Measurements from ENCODE around the gene SIK3. TPM values are rescaled to one million over a fixed set of nuclear protein-coding genes. Genes with fewer than 3 reads are reported as not detected.

The SIK3 gene
- total RNA-seq, 1 experiment from 2014 or later = 31.4 TPM

DNA sequence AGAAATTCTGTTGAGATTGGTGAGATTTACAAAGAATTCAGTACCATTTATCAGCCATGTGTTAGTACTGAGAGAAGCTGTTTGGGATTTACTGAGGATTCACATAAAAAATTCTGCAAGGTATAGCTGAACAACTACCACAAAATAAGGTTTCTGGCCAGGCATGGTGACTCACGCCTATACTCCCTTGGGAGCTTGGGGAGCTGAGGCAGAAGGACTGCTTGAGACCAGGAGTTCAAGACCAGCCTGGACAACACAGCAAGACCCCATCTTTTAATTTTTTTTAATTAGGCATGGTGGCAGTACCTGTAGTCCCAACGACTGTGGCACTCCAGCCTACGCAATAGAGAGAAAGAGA, 86.7 kb downstream of the SIK3 start:
- H3K9ac ChIP-seq (ENCODE audit: extremely low read depth, insufficient read length, low read length) = no peak overlapping the region
- no peak overlapping the region for H2BK20ac ChIP-seq (ENCODE audit: low read depth, low read length, poor library complexity, severe bottlenecking)
- H3K23me2 ChIP-seq (ENCODE audit: insufficient read length, low read depth, low read length, poor library complexity, severe bottlenecking) = no peaks in the 10 kb centered on the region
- TF ChIP-seq, protein P1, sequence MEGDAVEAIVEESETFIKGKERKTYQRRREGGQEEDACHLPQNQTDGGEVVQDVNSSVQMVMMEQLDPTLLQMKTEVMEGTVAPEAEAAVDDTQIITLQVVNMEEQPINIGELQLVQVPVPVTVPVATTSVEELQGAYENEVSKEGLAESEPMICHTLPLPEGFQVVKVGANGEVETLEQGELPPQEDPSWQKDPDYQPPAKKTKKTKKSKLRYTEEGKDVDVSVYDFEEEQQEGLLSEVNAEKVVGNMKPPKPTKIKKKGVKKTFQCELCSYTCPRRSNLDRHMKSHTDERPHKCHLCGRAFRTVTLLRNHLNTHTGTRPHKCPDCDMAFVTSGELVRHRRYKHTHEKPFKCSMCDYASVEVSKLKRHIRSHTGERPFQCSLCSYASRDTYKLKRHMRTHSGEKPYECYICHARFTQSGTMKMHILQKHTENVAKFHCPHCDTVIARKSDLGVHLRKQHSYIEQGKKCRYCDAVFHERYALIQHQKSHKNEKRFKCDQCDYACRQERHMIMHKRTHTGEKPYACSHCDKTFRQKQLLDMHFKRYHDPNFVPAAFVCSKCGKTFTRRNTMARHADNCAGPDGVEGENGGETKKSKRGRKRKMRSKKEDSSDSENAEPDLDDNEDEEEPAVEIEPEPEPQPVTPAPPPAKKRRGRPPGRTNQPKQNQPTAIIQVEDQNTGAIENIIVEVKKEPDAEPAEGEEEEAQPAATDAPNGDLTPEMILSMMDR (conservative IDR thresholded peaks at IDR 0.05) = no peak
- H3K4me3 Mint-ChIP-seq = no peak overlapping the region
- H2BK120ac ChIP-seq (ENCODE audit: low read depth, low read length, poor library complexity, severe bottlenecking) = no peak overlapping the region
- no peak overlapping the region for H3T11ph ChIP-seq (ENCODE audit: low read length)
- H3K79me2 ChIP-seq (ENCODE audit: insufficient read depth, low read length) = 0 out of 2 replicates have a peak, but pooled peaks cover 2% of the 10 kb centered on the region
- no peak overlapping the region for H2BK12ac ChIP-seq (ENCODE audit: insufficient read length, low read depth, low read length)
- no peak overlapping the region for H3K56ac ChIP-seq (ENCODE audit: insufficient read length, low read depth, low read length)
- H4K8ac ChIP-seq (replicated peaks; ENCODE audit: insufficient read length, low read depth, low read length) = no peak overlapping the region
- H3K9me3 ChIP-seq (ENCODE audit: control insufficient read depth, low read depth, low read length) = no peaks in the 10 kb centered on the region
- no peak overlapping the region for H3K27ac ChIP-seq (ENCODE audit: insufficient read length, low read depth, low read length)
- no peak overlapping the region for H3K14ac ChIP-seq (ENCODE audit: insufficient read depth, low read length)
- H3K79me1 ChIP-seq (ENCODE audit: insufficient read depth, low read depth, low read length, poor library complexity, severe bottlenecking) = no peaks in the 10 kb centered on the region
- no peak overlapping the region for H4K91ac ChIP-seq (ENCODE audit: insufficient read length, low read depth, low read length)
- no peak overlapping the region for H4K5ac ChIP-seq (ENCODE audit: insufficient read length, low read depth, low read length)
- H3K18ac ChIP-seq (ENCODE audit: insufficient read length, low read depth, low read length) = no peak overlapping the region
- no peaks in the 10 kb centered on the region for H3K27me3 Mint-ChIP-seq (ENCODE audit: low read depth)
- H3K9me3 Mint-ChIP-seq = no peaks in the 10 kb centered on the region
- H3K36me3 Mint-ChIP-seq (ENCODE audit: insufficient read depth in 1 of 3, low read depth in 3 of 3) = no peaks in the 10 kb centered on the region
- H3K23ac ChIP-seq (ENCODE audit: insufficient read length, low read depth, low read length) = no peak overlapping the region
- no CpG with 5 or more reads among the region's 3 CpGs for WGBS (ENCODE audit: extremely low coverage, insufficient read length, low lambda C conversion rate)
- H4K20me1 ChIP-seq (ENCODE audit: control insufficient read depth, insufficient read depth, insufficient read length) = no peaks in the 10 kb centered on the region
- H3K27me3 ChIP-seq (ENCODE audit: insufficient read depth, low read length) = no peaks in the 10 kb centered on the region
- H3K4me1 Mint-ChIP-seq = peaks cover 10 to 17% of the 10 kb centered on the region in 2 experiments
- H2AK5ac ChIP-seq (ENCODE audit: insufficient read length, low read length) = no peak overlapping the region
- DNase-seq = no peak
- no peak overlapping the region for H3K4me2 ChIP-seq (ENCODE audit: insufficient read depth, insufficient read length, low read length)
- no peak overlapping the region for H2BK5ac ChIP-seq (ENCODE audit: insufficient read length, low read length)
- H3K4ac ChIP-seq (ENCODE audit: low read depth, low read length) = no peak overlapping the region
- peaks cover 2% of the 10 kb centered on the region; the same call in 1 of the 2 replicates for H3K4me1 ChIP-seq (ENCODE audit: insufficient read depth, low read length)
- no peak overlapping the region for H2AFZ ChIP-seq (ENCODE audit: low read length)
- H3K27ac Mint-ChIP-seq = peak overlapping the region in 1 of 3 experiments; percentile 89; a peak in 2 of 7 replicates
- no peak overlapping the region for H2BK15ac ChIP-seq (ENCODE audit: low read depth, low read length)
